ENCODE data around the gene CLEC9A. TPM values are rescaled to one million over a fixed set of nuclear protein-coding genes. Genes with fewer than 3 reads are reported as not detected.

Gene CLEC9A
- under 1 TPM in 1 of 2 donors, not detected in 1; 0.14 TPM for total RNA-seq
- polyA plus RNA-seq, result under 1 TPM in 1 of 2 donors, not detected in 1; 0.03 TPM

- H3K9ac ChIP-seq (ENCODE audit: low read depth in 1 of 2, low read length in 2 of 2), result no peak within 1 kb of the TSS
- 95% methylated on average over 14 of the region's 14 CpGs for WGBS
- no peak within 1 kb of the TSS for H3K27ac ChIP-seq (ENCODE audit: low read depth in 1 of 2, low read length in 2 of 2)
- no peaks in the 10 kb centered on the region for H3K27me3 ChIP-seq (ENCODE audit: control insufficient read depth in 4 of 4, insufficient read depth in 4 of 4, low read length in 3 of 4)
- H3K36me3 ChIP-seq (ENCODE audit: control insufficient read depth in 4 of 4, insufficient read depth in 3 of 4, low read depth in 1 of 4, low read length in 3 of 4), result no peaks in the 10 kb centered on the region
- no peak within 1 kb of the TSS for H3K4me3 ChIP-seq (ENCODE audit: low read depth in 1 of 3, low read length in 3 of 3)
- H3K4me1 ChIP-seq (ENCODE audit: control insufficient read depth in 4 of 4, insufficient read depth in 4 of 4, low read length in 3 of 4), result no peaks in the 10 kb centered on the region
- no peak for DNase-seq (ENCODE audit: low spot score)
- TF ChIP-seq FOXA1 (IDR thresholded peaks at IDR 0.05), result no peak
- TF ChIP-seq HNF4G (IDR thresholded peaks at IDR 0.05), result no peak
- no peak for TF ChIP-seq SP1 (IDR thresholded peaks at IDR 0.05)
- TF ChIP-seq FOXA2 (IDR thresholded peaks at IDR 0.05), result no peak
- TF ChIP-seq MAX (IDR thresholded peaks at IDR 0.05), result no peak
- TF ChIP-seq RAD21 (IDR thresholded peaks at IDR 0.05), result no peak
- no peak for TF ChIP-seq ATF3 (IDR thresholded peaks at IDR 0.05)
- TF ChIP-seq TAF1 (conservative IDR thresholded peaks at IDR 0.05), result no peak
- TF ChIP-seq HNF4A (conservative IDR thresholded peaks at IDR 0.05), result no peak
- TF ChIP-seq CTCF (IDR thresholded peaks at IDR 0.05; ENCODE audit: low read depth, low read length, missing input control), result no peak
- TF ChIP-seq REST (IDR thresholded peaks at IDR 0.05), result no peak
- no peak for TF ChIP-seq YY1 (IDR thresholded peaks at IDR 0.05)
- TF ChIP-seq JUND (IDR thresholded peaks at IDR 0.05), result no peak
- no peak for TF ChIP-seq GABPA (IDR thresholded peaks at IDR 0.05 in 1 of 2, conservative IDR thresholded peaks at IDR 0.05 in 1 of 2)
- no peak for TF ChIP-seq ZBTB33 (IDR thresholded peaks at IDR 0.05)
- TF ChIP-seq RXRA (IDR thresholded peaks at IDR 0.05), result no peak
- TF ChIP-seq NR2F2 (IDR thresholded peaks at IDR 0.05), result no peak
- no peak for TF ChIP-seq EGR1 (IDR thresholded peaks at IDR 0.05; ENCODE audit: low read depth in 2 of 2)
- no peaks in the 10 kb centered on the region for H3K9me3 ChIP-seq (ENCODE audit: control insufficient read depth in 4 of 4, low read length in 3 of 4)
These were observed at the start of gene CLEC9A for GRCh38 chr12:10030446-10030845. TSS of gene CLEC9A (plus strand) at chr12:10030682. CDS start at chr12:10052688, 22,006 bp downstream.
